HepG2 (cell line): ENCODE data around the gene FRG1. TPM values are rescaled to one million over a fixed set of nuclear protein-coding genes. Genes with fewer than 3 reads are reported as not detected.

Experiments used
- AFF4 ChIP-seq: sonication (generic); formaldehyde crosslinking; IDR thresholded peaks from 2 replicates; pipeline ENCODE4 v1.4.0; 2020; ENCODE audit warnings: missing genetic modification reagents
- FOXM1 ChIP-seq: sonication (generic); formaldehyde crosslinking; IDR thresholded peaks from 2 replicates; pipeline ENCODE4 v1.5.0; 2020; ENCODE audit warnings: missing genetic modification reagents
- GABPB1 ChIP-seq: IDR thresholded peaks from 2 replicates; pipeline ENCODE4 v1.6.1; 2016; ENCODE audit warnings: mild to moderate bottlenecking, missing genetic modification reagents, moderate library complexity, missing compliant biosample characterization
- HCFC1 ChIP-seq: fragments of 150-350 bp; IDR thresholded peaks from 2 replicates; pipeline ENCODE4 v1.6.1; 2014; ENCODE audit warnings: low read depth, low read length
- MLLT10 ChIP-seq: sonication (generic); formaldehyde crosslinking; IDR thresholded peaks from 2 replicates; pipeline ENCODE4 v1.4.0; 2020; ENCODE audit warnings: missing genetic modification reagents
- PBX3 ChIP-seq: sonication (generic); formaldehyde crosslinking; IDR thresholded peaks from 2 replicates; pipeline ENCODE4 v1.8.1; 2023; ENCODE audit warnings: missing genetic modification reagents, inconsistent platforms, borderline replicate concordance
- POLR2AphosphoS5 ChIP-seq: IDR thresholded peaks from 2 replicates; pipeline ENCODE4 v1.6.1; 2012; ENCODE audit warnings: low read depth, low read length
- RARG ChIP-seq: sonication (generic); formaldehyde crosslinking; IDR thresholded peaks from 2 replicates; pipeline ENCODE4 v1.4.0; 2020; ENCODE audit warnings: low read depth, mild to moderate bottlenecking, missing genetic modification reagents
- RFXANK ChIP-seq: IDR thresholded peaks from 2 replicates; pipeline ENCODE4 v1.6.1; 2016
- RNF2 ChIP-seq: fragments of 450-650 bp; conservative IDR thresholded peaks from 2 replicates; pipeline ENCODE4 v1.6.1; 2016; ENCODE audit warnings: low read depth
- U2AF1 ChIP-seq: fragments of 200-400 bp; formaldehyde crosslinking; optimal IDR thresholded peaks from 2 replicates; pipeline ENCODE3; 2017; ENCODE audit warnings: mild to moderate bottlenecking, low read depth, low read length
- ZBTB2 ChIP-seq: sonication (generic); formaldehyde crosslinking; IDR thresholded peaks from 2 replicates; pipeline ENCODE4 v1.8.0; 2022; ENCODE audit warnings: low read depth, missing genetic modification reagents
- ZBTB39 ChIP-seq: sonication (generic); formaldehyde crosslinking; IDR thresholded peaks from 2 replicates; pipeline ENCODE4 v1.5.0; 2020; ENCODE audit warnings: missing genetic modification reagents
- ZFY ChIP-seq: sonication (generic); formaldehyde crosslinking; IDR thresholded peaks from 2 replicates; pipeline ENCODE4 v1.4.0; 2020; ENCODE audit warnings: missing genetic modification reagents
- ZNF160 ChIP-seq: sonication (generic); formaldehyde crosslinking; IDR thresholded peaks from 2 replicates; pipeline ENCODE4 v1.8.0; 2022; ENCODE audit warnings: mild to moderate bottlenecking, inconsistent platforms, missing genetic modification reagents
- ZNF251 ChIP-seq: sonication (generic); formaldehyde crosslinking; IDR thresholded peaks from 2 replicates; pipeline ENCODE4 v1.9.0; 2021; ENCODE audit warnings: mild to moderate bottlenecking, missing genetic modification reagents
- ZNF75D ChIP-seq: sonication (generic); formaldehyde crosslinking; IDR thresholded peaks from 2 replicates; pipeline ENCODE4 v1.8.1; 2023; ENCODE audit warnings: missing genetic modification reagents, mild to moderate bottlenecking, borderline replicate concordance
- ZUFSP ChIP-seq: sonication (generic); formaldehyde crosslinking; IDR thresholded peaks from 2 replicates; pipeline ENCODE4 v1.9.0; 2021; ENCODE audit warnings: missing genetic modification reagents, mild to moderate bottlenecking, borderline replicate concordance
- polyA plus RNA-seq, 8 experiments: library from polyadenylated mRNA; depleted of rRNA in 3 of 8; stranded (reverse) in 7 of 8; unstranded in 1 of 8; fragments of >200 nt; fragmentation: Illumina TruSeq in 4 of 8; extraction: Trizol in 4 of 8; gene quantifications; 2 replicates each; pipeline versions ENCODE4 v1.2.1 to v1.2.3, GENCODE V29; 2011 to 2016; ENCODE audit warnings: low read depth in 4 of 8, missing spikeins in 1 of 8, mixed read lengths in 1 of 8; ENCODE audit not compliant: insufficient read depth in 1 of 8
- total RNA-seq, 5 experiments: library from RNA; depleted of rRNA; stranded (reverse); fragments of >200 nt; fragmentation: Illumina TruSeq; extraction: Trizol; gene quantifications; 2 replicates each; pipeline ENCODE4 v1.2.3, GENCODE V29; 2016; ENCODE audit warnings: low read depth in 1 of 5

Gene FRG1
- total and polyA plus RNA-seq, 2 of the 13 experiments (the other 11 are each of a cell fraction or from before 2014, with no cell fraction given): 5.7 to 42.6 TPM

- TF ChIP-seq ZBTB39 (CRISPR knock-in tag): peak; percentile 73; the same call in 1 of the 2 replicates
- no peak for TF ChIP-seq PBX3 (CRISPR knock-in tag)
- no peak for TF ChIP-seq ZNF251 (CRISPR knock-in tag)
- peak; percentile 71 for TF ChIP-seq ZFY (CRISPR knock-in tag)
- TF ChIP-seq FOXM1 (CRISPR knock-in tag): no peak
- TF ChIP-seq RARG (CRISPR knock-in tag): no peak
- no peak for TF ChIP-seq ZUFSP (CRISPR knock-in tag)
- TF ChIP-seq RNF2: peak; percentile 78; the same call in 1 of the 2 replicates
- TF ChIP-seq POLR2AphosphoS5: peak; percentile 60
- no peak for TF ChIP-seq AFF4 (CRISPR knock-in tag)
- peak; percentile 72; the same call in 1 of the 2 replicates for TF ChIP-seq ZNF160 (CRISPR knock-in tag)
- TF ChIP-seq RFXANK (CRISPR knock-in tag): peak; percentile 92; the same call in 1 of the 2 replicates
- peak; percentile 74 for TF ChIP-seq HCFC1
- TF ChIP-seq ZNF75D (CRISPR knock-in tag): no peak
- TF ChIP-seq ZBTB2 (CRISPR knock-in tag): peak; percentile 44; the same call in 1 of the 2 replicates
- no peak for TF ChIP-seq MLLT10 (CRISPR knock-in tag)
- TF ChIP-seq GABPB1 (CRISPR knock-in tag): peak; percentile 98
- TF ChIP-seq U2AF1: no peak
These were observed at the start of gene FRG1 (continued) for GRCh38 chr4:189940178-189941004.
